Skeletal muscle satellite cell (primary cell): ENCODE data around the gene ABCC1.
"Not testable (repeated sequence)": the region's sequence is repeated elsewhere in the genome, so short reads cannot be mapped to it uniquely, and the experiment has no call there.

Experiments used
- H3K27me3 ChIP-seq: 2 replicates; pipeline ENCODE4 v1.7.0; 2013; ENCODE audit warnings: low read length; ENCODE audit not compliant: control insufficient read depth, insufficient read depth
- H3K36me3 ChIP-seq: 2 replicates; pipeline ENCODE4 v1.7.0; 2013; ENCODE audit warnings: mild to moderate bottlenecking, control low read depth, low read length; ENCODE audit not compliant: insufficient read depth
- H3K4me1 ChIP-seq: 2 replicates; pipeline ENCODE4 v1.7.0; 2013; ENCODE audit warnings: low read length; ENCODE audit not compliant: control insufficient read depth, insufficient read depth
- H3K4me2 ChIP-seq: 2 replicates; pipeline ENCODE4 v1.7.0; 2013; ENCODE audit warnings: mild to moderate bottlenecking, low read length
- H3K4me3 ChIP-seq: 2 replicates; pipeline ENCODE4 v1.7.0; 2013; ENCODE audit warnings: low read length
- H3K9ac ChIP-seq: 2 replicates; pipeline ENCODE4 v1.7.0; 2013; ENCODE audit warnings: mild to moderate bottlenecking, low read depth, low read length, moderate library complexity
- H3K9me3 ChIP-seq: replicated peaks from 2 replicates; pipeline ENCODE4 v1.7.0; 2013; ENCODE audit warnings: mild to moderate bottlenecking, control low read depth, low read length

ABCC1 gene

DNA sequence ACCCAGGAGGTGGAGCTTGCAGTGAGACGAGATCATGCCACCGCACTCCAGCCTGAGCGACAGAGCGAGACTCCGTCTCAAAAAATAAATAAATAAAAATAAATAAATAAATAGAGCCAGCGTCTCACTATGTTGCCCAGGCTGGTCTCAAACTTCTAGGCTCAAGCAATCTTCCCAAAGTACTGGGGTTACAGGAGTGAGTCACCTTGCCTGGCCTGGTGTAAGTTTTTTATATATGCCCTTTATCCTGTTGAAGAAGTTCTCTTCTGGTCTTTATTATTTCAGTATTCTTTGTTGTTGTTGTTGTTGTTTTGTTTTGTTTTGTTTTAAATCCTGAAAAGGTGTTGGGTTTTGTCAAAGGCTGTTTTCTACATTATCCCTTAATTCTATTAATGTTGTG is 30.1 kb upstream of the ABCC1 start:
- Histone ChIP-seq H3K4me3 (no peak overlapping the region), H3K27me3 (no peaks in the 10 kb centered on the region), H3K4me1 (peaks cover 15% of the 10 kb centered on the region), H3K9me3 (no peaks in the 10 kb centered on the region), H3K36me3 (no peaks in the 10 kb centered on the region), H3K4me2 (no peak overlapping the region), H3K9ac (no peak overlapping the region)

DNA sequence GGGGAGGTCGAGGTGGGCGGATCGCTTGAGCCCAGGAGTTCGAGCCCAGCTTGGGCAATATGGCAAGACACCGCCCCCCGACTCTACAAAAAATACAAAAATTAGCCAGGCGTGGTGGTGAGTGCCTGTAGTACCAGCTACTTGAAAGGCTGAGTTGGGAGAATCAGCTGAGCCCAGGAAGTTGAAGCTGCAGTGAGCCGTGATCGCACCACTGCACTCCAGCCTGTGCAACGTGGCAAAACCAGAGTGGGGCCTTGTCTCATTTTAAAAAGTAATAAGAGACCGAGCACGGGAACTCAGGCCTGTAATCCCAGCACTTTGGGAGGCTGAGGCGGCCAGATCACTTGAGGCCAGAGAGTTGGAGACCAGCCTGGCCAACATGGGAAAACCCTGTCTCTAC is 24.4 kb upstream of the ABCC1 start:
- Histone ChIP-seq H3K27me3 (no peaks in the 10 kb centered on the region), H3K9me3 (no peaks in the 10 kb centered on the region), H3K4me3 (no peak overlapping the region), H3K4me2 (no peak overlapping the region), H3K9ac (no peak overlapping the region), H3K36me3 (no peaks in the 10 kb centered on the region), H3K4me1 (peaks cover 8% of the 10 kb centered on the region)

DNA sequence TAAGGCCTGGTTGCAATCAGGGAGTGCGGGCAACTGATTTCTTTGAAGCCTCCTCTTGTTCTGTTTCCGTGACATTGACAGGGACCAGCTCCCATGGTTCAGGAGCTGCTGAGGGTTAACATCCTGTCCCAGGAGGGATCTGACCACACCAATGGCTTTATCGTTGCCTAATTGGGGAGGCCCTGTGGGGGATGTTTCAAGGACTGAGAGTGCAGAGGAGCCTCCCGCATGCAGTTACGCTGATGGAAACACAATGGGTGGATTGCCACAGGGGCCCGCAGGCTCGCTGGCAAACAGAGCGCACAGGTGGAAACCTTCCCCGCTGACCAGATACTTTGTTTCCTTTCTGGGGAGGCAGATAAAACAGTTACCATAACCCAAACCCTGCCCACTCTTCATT is 23.8 kb upstream of the ABCC1 start:
- H3K9me3 ChIP-seq: no peaks in the 10 kb centered on the region
- no peak overlapping the region for H3K4me2 ChIP-seq
- no peak overlapping the region for H3K9ac ChIP-seq
- H3K27me3 ChIP-seq: no peaks in the 10 kb centered on the region
- H3K4me1 ChIP-seq: peaks cover 2% of the 10 kb centered on the region
- H3K4me3 ChIP-seq: no peak overlapping the region
- no peaks in the 10 kb centered on the region for H3K36me3 ChIP-seq

DNA sequence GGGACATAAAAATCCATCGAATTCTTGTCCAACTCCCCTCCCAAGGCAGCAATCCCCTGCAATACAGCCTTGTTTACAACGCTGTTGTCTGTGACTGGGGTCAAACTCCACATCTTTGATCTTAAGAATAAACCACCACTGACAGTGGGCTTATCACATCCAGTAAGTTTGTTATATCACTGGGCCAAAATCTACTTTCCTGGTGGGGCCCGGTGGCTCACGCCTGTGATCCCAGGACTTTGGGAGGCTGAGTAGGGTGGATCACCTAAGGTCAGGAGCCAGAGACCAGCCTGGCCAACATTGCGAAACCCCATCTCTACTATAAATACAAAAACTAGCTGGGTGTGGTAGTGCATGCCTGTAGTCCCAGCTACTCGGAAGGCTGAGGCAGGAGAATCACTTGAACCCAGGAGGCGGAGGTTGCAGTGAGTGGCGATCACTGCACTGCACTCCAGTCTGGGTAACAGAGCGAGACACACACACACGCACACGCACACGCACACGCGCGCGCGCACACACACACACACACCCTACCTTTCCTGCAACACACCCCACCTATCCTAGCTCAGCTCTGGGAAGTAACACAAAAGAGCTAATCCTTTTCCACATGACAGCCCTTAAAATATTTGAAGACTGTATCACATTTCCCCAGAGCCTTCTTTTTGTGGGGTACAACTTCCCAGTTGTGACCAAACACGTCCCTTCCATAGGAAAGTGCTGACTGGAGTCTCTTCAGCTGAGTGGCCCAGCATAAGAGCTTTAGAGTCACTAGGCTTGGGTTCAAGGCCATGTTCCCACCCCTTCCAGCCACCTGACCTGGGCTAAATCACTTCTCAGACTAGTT is 20.9 kb upstream of the ABCC1 start:
- no peak overlapping the region for H3K4me3 ChIP-seq
- H3K9ac ChIP-seq: no peak overlapping the region
- H3K36me3 ChIP-seq: no peaks in the 10 kb centered on the region
- no peak overlapping the region for H3K4me2 ChIP-seq
- no peaks in the 10 kb centered on the region for H3K27me3 ChIP-seq
- no peaks in the 10 kb centered on the region for H3K4me1 ChIP-seq
- no peaks in the 10 kb centered on the region for H3K9me3 ChIP-seq

DNA sequence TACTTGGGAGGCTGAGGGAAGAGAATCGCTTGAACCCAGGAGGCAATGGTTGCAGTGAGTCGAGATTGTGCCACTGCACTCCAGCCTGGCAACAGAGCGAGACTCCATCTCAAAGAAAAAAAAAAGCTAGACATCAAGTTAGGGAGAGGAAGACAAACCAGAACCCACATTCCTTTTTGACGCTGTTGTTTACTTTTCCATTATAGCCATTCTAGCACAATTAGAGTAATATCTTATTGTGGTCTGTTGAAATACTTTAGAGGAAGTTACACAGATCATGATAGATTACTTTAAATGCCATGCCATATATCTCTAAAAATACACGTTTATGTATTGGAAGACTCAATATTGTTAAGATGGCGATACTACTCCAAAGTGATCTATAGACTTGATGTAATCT is 16.5 kb upstream of the ABCC1 start:
- no peaks in the 10 kb centered on the region for H3K27me3 ChIP-seq
- H3K4me3 ChIP-seq: no peak overlapping the region

DNA sequence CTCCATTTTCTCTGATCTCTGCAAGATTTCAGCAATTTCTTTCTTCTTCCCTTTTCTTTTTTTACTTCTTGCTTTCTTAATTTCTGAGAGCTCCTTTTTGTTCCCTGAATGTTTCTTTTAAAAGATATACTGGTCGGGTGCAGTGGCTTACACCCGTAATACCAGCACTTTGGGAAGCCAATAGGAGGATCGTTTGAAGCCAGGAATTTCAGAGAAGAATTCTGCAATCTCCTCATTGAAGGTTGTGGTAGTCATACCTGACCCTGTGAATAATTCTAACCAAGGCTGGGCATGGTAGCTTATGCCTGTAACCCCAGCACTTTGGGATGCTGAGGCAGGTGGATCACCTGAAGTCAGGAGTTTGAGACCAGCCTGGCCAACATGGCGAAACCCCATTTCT is 15.6 kb upstream of the ABCC1 start:
- H3K27me3 ChIP-seq: no peaks in the 10 kb centered on the region
- no peaks in the 10 kb centered on the region for H3K36me3 ChIP-seq
- H3K9me3 ChIP-seq: no peaks in the 10 kb centered on the region
- H3K4me3 ChIP-seq: no peak overlapping the region
- no peak overlapping the region for H3K9ac ChIP-seq
- no peaks in the 10 kb centered on the region for H3K4me1 ChIP-seq
- no peak overlapping the region for H3K4me2 ChIP-seq

More for the DNA sequence above, 16.5 kb upstream of the ABCC1 start:
- Histone ChIP-seq H3K4me2 (no peak overlapping the region), H3K4me1 (no peaks in the 10 kb centered on the region), H3K36me3 (no peaks in the 10 kb centered on the region), H3K9me3 (no peaks in the 10 kb centered on the region), H3K9ac (no peak overlapping the region)

DNA sequence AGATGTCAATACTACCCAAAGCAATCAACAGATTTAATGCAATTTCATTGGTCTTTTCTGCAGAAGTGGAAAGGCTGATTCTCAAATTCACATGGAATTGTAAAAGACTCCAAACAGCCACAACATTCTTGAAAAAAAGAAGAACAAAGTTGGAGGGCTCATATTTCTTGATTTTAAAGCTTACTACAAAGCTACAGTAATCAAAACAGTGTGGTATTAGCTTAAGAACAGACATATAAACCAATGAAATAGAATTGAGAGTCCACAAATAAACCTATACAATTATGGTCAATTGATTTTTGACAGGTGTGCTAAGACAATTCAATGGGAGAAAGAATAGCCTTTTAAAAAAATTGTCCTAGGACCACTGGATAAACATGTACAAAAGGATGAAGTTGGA is 14.4 kb upstream of the ABCC1 start:
- Histone ChIP-seq H3K4me3 (no peak overlapping the region), H3K9me3 (no peaks in the 10 kb centered on the region), H3K4me1 (no peaks in the 10 kb centered on the region), H3K36me3 (no peaks in the 10 kb centered on the region), H3K4me2 (no peak overlapping the region), H3K27me3 (no peaks in the 10 kb centered on the region), H3K9ac (no peak overlapping the region)

DNA sequence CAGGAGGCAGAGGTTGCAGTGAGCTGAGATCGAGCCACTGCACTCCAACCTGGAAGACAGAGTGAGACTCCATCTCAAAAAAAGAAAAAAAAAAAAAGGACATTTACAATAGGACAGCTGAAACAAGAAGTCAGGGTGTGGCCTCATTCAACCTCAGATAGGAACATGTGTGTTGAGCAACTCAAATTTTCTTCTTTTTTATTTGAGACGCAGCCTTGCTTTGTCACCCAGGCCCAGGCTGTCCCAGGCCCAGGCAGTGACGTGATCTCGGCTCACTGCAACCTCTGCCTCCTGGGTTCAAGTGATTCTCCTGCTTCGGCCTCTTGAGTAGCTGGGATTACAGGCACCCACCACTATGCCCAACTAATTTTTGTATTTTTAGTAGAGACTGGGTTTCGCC is 12.6 kb upstream of the ABCC1 start:
- H3K9ac ChIP-seq, H3K4me1 ChIP-seq, H3K27me3 ChIP-seq, H3K36me3 ChIP-seq, H3K4me2 ChIP-seq, H3K9me3 ChIP-seq, H3K4me3 ChIP-seq: not testable (repeated sequence)

DNA sequence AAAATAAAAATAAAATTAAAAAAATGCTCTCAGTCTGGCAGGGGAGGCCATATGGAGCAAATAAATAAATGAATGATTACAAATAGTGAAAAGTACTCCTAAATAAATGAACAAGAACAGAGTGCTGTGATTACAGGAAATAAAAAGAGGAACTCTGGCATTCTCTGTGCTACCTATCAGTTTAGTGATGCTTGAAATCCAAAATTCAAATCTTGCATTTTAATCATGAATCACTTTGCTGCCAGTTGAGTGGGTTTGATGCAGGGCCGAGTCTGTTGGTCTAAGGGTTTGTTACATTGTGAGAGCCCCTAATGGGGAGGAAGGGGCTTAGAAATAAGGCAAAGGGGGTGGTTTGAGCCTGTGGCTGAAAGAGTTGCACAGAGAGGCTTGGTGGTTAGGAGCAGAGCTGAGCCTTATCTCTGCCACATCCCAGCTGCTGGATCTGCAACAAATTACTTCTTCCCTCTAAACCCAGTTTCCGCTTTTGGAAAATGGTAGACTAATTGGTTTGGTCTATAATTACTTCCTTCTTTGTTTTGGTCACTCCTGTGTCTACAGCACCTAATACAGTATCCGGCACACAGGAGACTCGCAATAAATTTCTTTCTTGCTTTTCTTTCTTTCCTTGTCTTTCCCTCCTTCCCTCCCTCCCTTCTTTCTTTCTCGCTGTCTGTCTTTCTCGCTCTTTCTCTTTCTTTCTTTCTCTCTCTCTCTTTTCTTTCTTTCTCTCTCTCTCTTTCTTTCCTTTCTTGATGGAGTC is 6.3 kb upstream of the ABCC1 start:
- peaks cover 10% of the 10 kb centered on the region for H3K4me1 ChIP-seq
- no peak overlapping the region for H3K4me3 ChIP-seq
- no peak overlapping the region for H3K4me2 ChIP-seq
- H3K9me3 ChIP-seq: no peaks in the 10 kb centered on the region
- no peaks in the 10 kb centered on the region for H3K36me3 ChIP-seq
- H3K9ac ChIP-seq: no peak overlapping the region
- H3K27me3 ChIP-seq: no peaks in the 10 kb centered on the region

DNA sequence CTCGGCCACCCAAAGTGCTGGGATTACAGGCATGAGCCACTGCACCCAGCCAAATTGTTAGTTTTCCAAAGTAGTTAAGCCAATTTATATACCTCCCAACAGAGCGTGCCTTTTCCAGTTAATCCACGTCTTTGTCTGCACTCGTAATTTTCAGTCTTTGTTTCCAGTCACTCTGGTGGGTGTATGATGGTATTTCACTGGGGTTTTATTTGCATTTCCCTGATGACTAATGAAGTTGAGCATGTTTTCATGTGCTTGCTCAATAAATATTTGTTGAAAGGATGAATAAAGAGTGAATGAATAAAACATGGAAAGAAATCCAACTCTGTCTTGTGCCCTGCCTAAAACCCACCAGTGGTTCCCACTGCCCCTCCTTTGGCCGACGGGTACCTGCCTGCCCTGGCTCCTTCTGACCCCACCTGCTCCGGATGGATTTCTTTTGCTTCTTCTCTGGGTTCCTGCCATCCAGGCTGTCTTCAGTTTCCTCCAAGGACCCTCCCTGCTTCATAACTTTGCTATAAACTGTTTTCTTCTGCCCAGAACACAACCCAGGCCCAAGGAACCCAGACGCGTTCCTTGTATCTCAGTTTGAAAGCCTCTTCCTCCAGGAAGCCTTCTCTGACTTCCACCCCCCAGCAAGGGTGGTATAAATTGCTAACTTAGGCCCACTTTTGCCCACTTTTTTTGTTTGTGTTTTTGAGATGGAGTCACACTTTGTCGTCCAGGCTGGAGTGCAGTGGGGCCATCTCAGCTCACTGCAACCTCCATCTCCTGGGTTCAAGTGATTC is 3.0 kb upstream of the ABCC1 start:
- no peaks in the 10 kb centered on the region for H3K27me3 ChIP-seq
- H3K4me2 ChIP-seq: peak overlapping the region; percentile 62
- H3K4me1 ChIP-seq: peaks cover 21% of the 10 kb centered on the region
- peak overlapping the region; percentile 12 for H3K4me3 ChIP-seq
- peak overlapping the region; percentile 54 for H3K9ac ChIP-seq
- H3K9me3 ChIP-seq: no peaks in the 10 kb centered on the region
- no peaks in the 10 kb centered on the region for H3K36me3 ChIP-seq

DNA sequence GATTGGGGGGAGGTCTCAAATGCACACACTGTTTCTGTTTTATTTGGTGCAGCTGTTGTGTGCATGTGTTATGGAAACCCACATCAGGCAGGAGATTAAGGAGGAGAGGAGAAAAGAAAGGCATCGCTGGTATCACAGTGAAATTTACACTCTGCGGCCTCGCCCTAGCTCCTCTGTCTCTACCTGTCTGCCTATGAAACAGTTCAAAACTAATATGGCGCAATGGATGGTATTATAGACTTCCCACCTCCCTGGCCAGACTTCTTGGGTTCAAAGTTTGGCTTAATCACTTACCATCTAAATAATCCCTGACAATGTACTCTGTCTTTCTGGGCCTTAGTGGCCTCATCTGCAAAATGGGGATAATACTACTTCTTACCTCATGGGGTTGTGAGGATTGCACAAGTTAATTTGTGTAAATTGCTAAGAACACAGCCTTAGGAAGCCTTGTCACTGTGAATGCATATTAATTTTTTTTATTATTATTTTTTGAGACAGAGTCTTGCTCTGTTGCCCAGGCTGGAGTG is 1.4 kb upstream of the ABCC1 start:
- no peaks in the 10 kb centered on the region for H3K9me3 ChIP-seq
- no peaks in the 10 kb centered on the region for H3K36me3 ChIP-seq
- H3K4me1 ChIP-seq: peaks cover 32% of the 10 kb centered on the region
- no peaks in the 10 kb centered on the region for H3K27me3 ChIP-seq
- no peak overlapping the region for H3K4me3 ChIP-seq
- H3K4me2 ChIP-seq: no peak overlapping the region
- H3K9ac ChIP-seq: no peak overlapping the region
